Keratinocyte (primary cell): ENCODE results near the gene KRT35. TPM values are rescaled to one million over a fixed set of nuclear protein-coding genes. Genes with fewer than 3 reads are reported as not detected.

Experiments used
- DNase-seq: peaks from one replicate; pipeline ENCODE4 v3.0.0-alpha.2; 2011; ENCODE audit warnings: low read depth, missing footprints, low spot score
- FAIRE-seq: peaks from 2 replicates; lab custom pipeline; 2011; peaks lifted over from hg19 to GRCh38; lab: Jason Lieb, UNC
- H2AFZ ChIP-seq: 2 replicates; pipeline ENCODE4 v1.6.0; 2012; ENCODE audit warnings: low read length, control low read depth, inconsistent platforms; ENCODE audit not compliant: control insufficient read depth
- H3K27ac ChIP-seq: 2 replicates; pipeline ENCODE4 v1.5.1; 2011; ENCODE audit warnings: low read length; ENCODE audit not compliant: control insufficient read depth, insufficient read depth
- H3K27me3 ChIP-seq: 3 replicates; pipeline ENCODE4 v1.6.0; 2011; ENCODE audit warnings: low read length; ENCODE audit not compliant: control insufficient read depth, insufficient read depth; ENCODE audit errors: extremely low read depth
- H3K36me3 ChIP-seq, 2 experiments: 2 replicates in 1 of 2; 3 replicates in 1 of 2; pipeline ENCODE4 v1.5.1; 2011; ENCODE audit warnings: low read length in 2 of 2, mild to moderate bottlenecking in 1 of 2; ENCODE audit not compliant: control insufficient read depth in 2 of 2, insufficient read depth in 2 of 2; ENCODE audit errors: extremely low read depth in 1 of 2
- H3K4me1 ChIP-seq: 3 replicates; pipeline ENCODE4 v1.5.1; 2011; ENCODE audit warnings: low read length; ENCODE audit not compliant: control insufficient read depth, insufficient read depth; ENCODE audit errors: extremely low read depth
- H3K4me2 ChIP-seq: 3 replicates; pipeline ENCODE4 v1.6.0; 2011; ENCODE audit warnings: low read depth, low read length; ENCODE audit not compliant: control insufficient read depth, insufficient read depth; ENCODE audit errors: extremely low read depth
- H3K4me3 ChIP-seq, 3 experiments: fragments of 200-600 bp in 1 of 3; sonication (generic) in 1 of 3; 2 replicates in 2 of 3; 3 replicates in 1 of 3; pipeline ENCODE4 v1.5.1; 2011 to 2016; ENCODE audit warnings: low read length in 3 of 3, mild to moderate bottlenecking in 3 of 3, control low read depth in 2 of 3, inconsistent platforms in 1 of 3, low read depth in 1 of 3, mixed read lengths in 1 of 3, mixed run types in 1 of 3, moderate library complexity in 1 of 3; ENCODE audit not compliant: control insufficient read depth in 2 of 3, insufficient read depth in 2 of 3; ENCODE audit errors: extremely low read depth in 1 of 3
- H3K79me2 ChIP-seq: 2 replicates; pipeline ENCODE4 v1.6.0; 2012; ENCODE audit warnings: low read length; ENCODE audit not compliant: control insufficient read depth, insufficient read depth
- H3K9ac ChIP-seq: 3 replicates; pipeline ENCODE4 v1.6.0; 2011; ENCODE audit warnings: low read length; ENCODE audit not compliant: control insufficient read depth, insufficient read depth; ENCODE audit errors: extremely low read depth
- H3K9me1 ChIP-seq: 3 replicates; pipeline ENCODE4 v1.6.0; 2011; ENCODE audit warnings: low read length; ENCODE audit not compliant: control insufficient read depth, insufficient read depth; ENCODE audit errors: extremely low read depth
- H3K9me3 ChIP-seq: 2 replicates; pipeline ENCODE4 v1.5.1; 2012; ENCODE audit warnings: low read depth, low read length; ENCODE audit not compliant: control insufficient read depth
- H4K20me1 ChIP-seq: 3 replicates; pipeline ENCODE4 v1.6.0; 2011; ENCODE audit warnings: low read length; ENCODE audit not compliant: control insufficient read depth, insufficient read depth; ENCODE audit errors: extremely low read depth
- EZH2 ChIP-seq: IDR thresholded peaks from one replicate; pipeline ENCODE4 v1.6.1; 2012; ENCODE audit warnings: inconsistent platforms, mild to moderate bottlenecking, low read length, moderate library complexity
- dilution Hi-C: fragments of 300-500 bp; cut with MboI; formaldehyde crosslinking; loops from one replicate; pipeline ENCODE4 v1.7.0; 2020; ENCODE audit warnings: low sequenced_read_pairs; ENCODE audit not compliant: extremely low pct_ligation_motif_present
- polyA plus RNA-seq, 5 experiments: library from polyadenylated mRNA; depleted of rRNA in 3 of 5; stranded (reverse) in 3 of 5; stranded (forward) in 1 of 5; unstranded in 1 of 5; fragments of >200 nt; gene quantifications; 1 replicate in 1 of 5; 2 replicates in 3 of 5; 3 replicates in 1 of 5; pipeline versions ENCODE4 v1.2.1 to v1.2.3, GENCODE V29; 2011 to 2012; ENCODE audit warnings: missing spikeins in 2 of 5, low read depth in 1 of 5, low replicate concordance in 1 of 5
- TF ChIP-seq, protein P1 (sequence below), 3 experiments: IDR thresholded peaks in 1 of 3; conservative IDR thresholded peaks in 1 of 3; optimal IDR thresholded peaks in 1 of 3; 2 replicates in 2 of 3; 3 replicates in 1 of 3; pipeline versions ENCODE3 to v1.5.1; 2011; ENCODE audit warnings: low read length in 3 of 3, mild to moderate bottlenecking in 3 of 3, moderate library complexity in 2 of 3, control low read depth in 1 of 3, inconsistent platforms in 1 of 3; ENCODE audit not compliant: insufficient read depth in 2 of 3; ENCODE audit errors: extremely low read depth in 1 of 3

The KRT35 gene
- polyA plus RNA-seq, 1 donor (not counting 4 experiments of a cell fraction or from before 2014, with no cell fraction given) = not detected

DNA sequence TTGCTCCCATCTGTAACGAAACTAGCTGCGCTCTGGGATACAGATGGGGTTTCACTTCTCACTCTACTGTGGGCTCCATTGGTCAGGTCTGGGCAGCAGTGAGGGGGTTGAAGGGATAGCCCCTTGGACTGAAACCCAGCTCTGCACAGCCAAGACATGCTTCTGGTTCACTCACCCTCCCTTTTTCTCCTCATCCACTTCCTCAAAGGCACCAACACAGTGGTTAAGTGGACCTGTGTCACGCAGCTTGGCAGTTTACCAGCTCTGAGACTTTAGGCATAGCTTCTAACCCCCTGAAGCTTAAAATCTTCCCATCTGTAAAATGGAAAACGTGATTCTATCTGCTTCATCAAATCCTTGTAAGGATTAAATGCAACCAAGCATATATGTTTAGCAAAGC lies 28.7 kb downstream of the KRT35 start:
- Histone ChIP-seq H3K4me2 (no peak overlapping the region), H3K9ac (no peak overlapping the region), H4K20me1 (no peaks in the 10 kb centered on the region), H2AFZ (no peak overlapping the region), H3K27ac (no peak overlapping the region), H3K9me1 (no peaks in the 10 kb centered on the region), H3K4me1 (peaks cover 5% of the 10 kb centered on the region), H3K9me3 (no peaks in the 10 kb centered on the region), H3K4me3 (no peak overlapping the region), H3K79me2 (no peaks in the 10 kb centered on the region), H3K36me3 (no peaks in the 10 kb centered on the region), H3K27me3 (no peaks in the 10 kb centered on the region)
- DNase-seq (no peak), FAIRE-seq (no peak)
- TF ChIP-seq, protein P1, sequence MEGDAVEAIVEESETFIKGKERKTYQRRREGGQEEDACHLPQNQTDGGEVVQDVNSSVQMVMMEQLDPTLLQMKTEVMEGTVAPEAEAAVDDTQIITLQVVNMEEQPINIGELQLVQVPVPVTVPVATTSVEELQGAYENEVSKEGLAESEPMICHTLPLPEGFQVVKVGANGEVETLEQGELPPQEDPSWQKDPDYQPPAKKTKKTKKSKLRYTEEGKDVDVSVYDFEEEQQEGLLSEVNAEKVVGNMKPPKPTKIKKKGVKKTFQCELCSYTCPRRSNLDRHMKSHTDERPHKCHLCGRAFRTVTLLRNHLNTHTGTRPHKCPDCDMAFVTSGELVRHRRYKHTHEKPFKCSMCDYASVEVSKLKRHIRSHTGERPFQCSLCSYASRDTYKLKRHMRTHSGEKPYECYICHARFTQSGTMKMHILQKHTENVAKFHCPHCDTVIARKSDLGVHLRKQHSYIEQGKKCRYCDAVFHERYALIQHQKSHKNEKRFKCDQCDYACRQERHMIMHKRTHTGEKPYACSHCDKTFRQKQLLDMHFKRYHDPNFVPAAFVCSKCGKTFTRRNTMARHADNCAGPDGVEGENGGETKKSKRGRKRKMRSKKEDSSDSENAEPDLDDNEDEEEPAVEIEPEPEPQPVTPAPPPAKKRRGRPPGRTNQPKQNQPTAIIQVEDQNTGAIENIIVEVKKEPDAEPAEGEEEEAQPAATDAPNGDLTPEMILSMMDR (optimal IDR thresholded peaks at IDR 0.05 in 1 of 3, IDR thresholded peaks at IDR 0.05 in 1 of 3, conservative IDR thresholded peaks at IDR 0.05 in 1 of 3; ENCODE audit: extremely low read depth in 1 of 3, insufficient read depth in 2 of 3, low read length in 3 of 3) = no peak
- TF ChIP-seq EZH2 = no peak
- dilution Hi-C loops = no loop called here

DNA sequence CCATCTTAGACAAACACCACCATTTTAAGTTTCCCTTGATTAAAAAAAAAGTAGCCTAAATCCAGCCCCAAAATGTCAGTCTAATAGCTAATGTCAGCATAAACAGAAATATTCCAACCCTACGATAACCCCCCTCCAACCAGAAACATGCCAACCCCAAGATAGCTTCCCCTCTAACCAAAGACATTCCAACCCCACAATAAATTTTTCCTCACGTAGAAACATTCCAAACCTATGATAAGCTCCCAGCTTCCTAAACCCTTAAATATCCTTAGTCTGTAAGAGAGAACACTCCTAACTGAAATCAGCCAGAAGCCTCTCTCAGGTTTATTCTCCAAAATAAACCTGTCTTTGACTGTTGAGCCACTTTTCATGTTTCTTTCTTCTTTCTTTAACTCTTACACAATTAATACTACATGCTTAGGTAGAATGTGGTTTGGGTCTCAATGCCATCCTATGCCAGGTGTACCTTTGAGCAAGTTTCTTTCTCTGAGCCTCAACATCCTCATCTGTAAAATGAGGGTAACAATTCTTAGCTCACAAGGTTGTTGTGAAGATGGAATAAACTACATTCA lies 29.7 kb downstream of the KRT35 start:
- Histone ChIP-seq H3K27ac (no peak overlapping the region), H3K4me3 (no peak overlapping the region), H3K79me2 (no peaks in the 10 kb centered on the region), H3K9ac (no peak overlapping the region), H3K4me2 (no peak overlapping the region), H4K20me1 (no peaks in the 10 kb centered on the region), H3K9me3 (no peaks in the 10 kb centered on the region), H3K9me1 (no peaks in the 10 kb centered on the region), H2AFZ (no peak overlapping the region), H3K4me1 (peaks cover 14% of the 10 kb centered on the region), H3K36me3 (no peaks in the 10 kb centered on the region), H3K27me3 (no peaks in the 10 kb centered on the region)
- FAIRE-seq (no peak), DNase-seq (no peak)
- TF ChIP-seq, protein P1 (optimal IDR thresholded peaks at IDR 0.05 in 1 of 3, IDR thresholded peaks at IDR 0.05 in 1 of 3, conservative IDR thresholded peaks at IDR 0.05 in 1 of 3; ENCODE audit: extremely low read depth in 1 of 3, insufficient read depth in 2 of 3, low read length in 3 of 3) = no peak
- no peak for TF ChIP-seq EZH2
- dilution Hi-C loops = no loop called here
